ENCODE results near the gene SETD7. TPM values are rescaled to one million over a fixed set of nuclear protein-coding genes. Genes with fewer than 3 reads are reported as not detected.

Gene SETD7
- polyA plus RNA-seq (2013, experiment 1 of 4): 7.3 TPM
- 6.7 TPM for polyA plus RNA-seq (2013, experiment 2 of 4)
- polyA plus RNA-seq (2013, experiment 3 of 4): 5.9 TPM
- polyA plus RNA-seq (2013, experiment 4 of 4): 6.6 TPM

GRCh38 chr4:139556071-139556723 lies at the start of gene SETD7:
Gene SETD7 (minus strand): TSS chr4:139556219. CDS start chr4:139556137, 82 bp downstream.
- Histone ChIP-seq H3K9me3 (ENCODE audit: control insufficient read depth, low read length) (no peaks in the 10 kb centered on the region), H3K4me1 (ENCODE audit: control insufficient read depth, insufficient read depth, low read length) (peaks cover 22% of the 10 kb centered on the region), H3K27me3 (ENCODE audit: control insufficient read depth, insufficient read depth, low read length, poor library complexity, severe bottlenecking) (peaks cover 49% of the 10 kb centered on the region), H3K4me3 (ENCODE audit: insufficient read depth, low read depth, low read length) (peak within 1 kb of the TSS; percentile 55), H3K27ac (ENCODE audit: insufficient read depth, low read depth, low read length, poor library complexity, severe bottlenecking) (peak within 1 kb of the TSS; percentile 21), H3K36me3 (ENCODE audit: control insufficient read depth, insufficient read depth, low read length) (no peaks in the 10 kb centered on the region)
- WGBS, 2 experiments: 0% methylated on average over 61 of the region's 61 CpGs

DNA sequence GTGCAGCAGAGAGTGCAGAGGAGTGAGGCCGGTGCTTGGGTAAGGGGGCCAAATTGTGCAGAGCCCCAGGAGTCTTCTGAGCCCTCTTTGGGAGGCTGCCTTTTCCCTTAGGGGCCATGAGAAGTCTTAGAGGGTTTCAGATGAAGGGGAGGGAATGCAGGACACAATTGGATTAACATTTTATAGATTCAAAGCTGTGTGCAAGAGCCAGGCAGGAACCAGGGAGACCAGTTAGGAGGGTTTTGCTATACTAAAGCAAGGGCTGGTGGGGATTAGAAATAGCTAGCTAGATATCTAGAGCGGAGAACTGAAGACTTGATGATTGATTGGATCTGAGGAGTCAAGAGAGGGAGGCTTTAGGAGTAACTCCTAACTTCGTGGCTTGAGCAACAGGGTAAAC lies 49.5 kb upstream of the SETD7 start:
- H3K27ac ChIP-seq (ENCODE audit: insufficient read depth, low read depth, low read length, poor library complexity, severe bottlenecking): no peak overlapping the region
- WGBS, 2 experiments: 86% methylated on average over 3 of the region's 3 CpGs
- H3K4me3 ChIP-seq (ENCODE audit: insufficient read depth, low read depth, low read length): no peak overlapping the region
- no peaks in the 10 kb centered on the region for H3K36me3 ChIP-seq (ENCODE audit: control insufficient read depth, insufficient read depth, low read length)
- no peaks in the 10 kb centered on the region for H3K27me3 ChIP-seq (ENCODE audit: control insufficient read depth, insufficient read depth, low read length, poor library complexity, severe bottlenecking)
- no peaks in the 10 kb centered on the region for H3K9me3 ChIP-seq (ENCODE audit: control insufficient read depth, low read length)
- H3K4me1 ChIP-seq (ENCODE audit: control insufficient read depth, insufficient read depth, low read length): no peaks in the 10 kb centered on the region

DNA sequence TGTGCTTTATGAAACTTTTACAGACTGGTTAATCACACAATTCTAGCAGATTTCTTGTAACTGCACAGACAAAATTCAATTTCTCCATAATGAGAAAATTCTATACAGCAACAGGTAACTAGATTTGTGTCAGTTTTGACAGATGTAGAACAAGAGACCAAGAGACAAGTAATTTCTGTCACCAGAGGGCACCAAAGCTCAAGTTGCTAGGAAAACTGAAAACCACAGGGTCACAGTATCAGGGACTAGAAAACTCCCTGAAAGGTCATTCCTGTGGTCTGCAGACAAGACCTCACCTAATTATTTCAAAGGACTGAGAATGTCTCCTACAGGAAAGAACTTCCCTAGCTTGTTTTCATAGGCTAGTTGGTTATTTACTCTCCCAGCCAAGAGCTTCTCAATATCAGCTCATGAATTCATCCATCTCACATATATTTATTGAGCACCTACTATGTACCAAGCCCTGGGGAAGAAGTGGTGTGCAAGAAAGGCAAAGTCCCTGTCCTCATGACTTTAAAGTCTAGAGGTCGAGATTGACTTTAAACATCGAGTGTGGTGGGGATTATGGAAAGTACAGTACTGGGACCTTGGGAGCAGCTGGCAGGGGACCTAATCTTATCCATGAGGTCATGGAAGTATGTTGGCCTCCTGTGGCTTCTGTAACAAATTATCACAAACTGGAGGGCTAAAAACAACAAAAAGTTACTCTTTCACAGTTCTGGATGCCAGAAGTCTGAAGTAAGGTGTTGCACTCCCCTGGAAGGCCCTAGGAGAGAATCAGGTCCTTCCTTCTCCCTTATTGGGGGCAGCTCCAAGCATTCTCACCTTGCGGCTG lies 47.8 kb upstream of the SETD7 start:
- Histone ChIP-seq H3K4me1 (ENCODE audit: control insufficient read depth, insufficient read depth, low read length) (no peaks in the 10 kb centered on the region), H3K4me3 (ENCODE audit: insufficient read depth, low read depth, low read length) (no peak overlapping the region), H3K9me3 (ENCODE audit: control insufficient read depth, low read length) (no peaks in the 10 kb centered on the region), H3K27me3 (ENCODE audit: control insufficient read depth, insufficient read depth, low read length, poor library complexity, severe bottlenecking) (no peaks in the 10 kb centered on the region), H3K36me3 (ENCODE audit: control insufficient read depth, insufficient read depth, low read length) (no peaks in the 10 kb centered on the region), H3K27ac (ENCODE audit: insufficient read depth, low read depth, low read length, poor library complexity, severe bottlenecking) (no peak overlapping the region)
- 80 to 83% methylated on average over 3 of the region's 3 CpGs for WGBS, 2 experiments

DNA sequence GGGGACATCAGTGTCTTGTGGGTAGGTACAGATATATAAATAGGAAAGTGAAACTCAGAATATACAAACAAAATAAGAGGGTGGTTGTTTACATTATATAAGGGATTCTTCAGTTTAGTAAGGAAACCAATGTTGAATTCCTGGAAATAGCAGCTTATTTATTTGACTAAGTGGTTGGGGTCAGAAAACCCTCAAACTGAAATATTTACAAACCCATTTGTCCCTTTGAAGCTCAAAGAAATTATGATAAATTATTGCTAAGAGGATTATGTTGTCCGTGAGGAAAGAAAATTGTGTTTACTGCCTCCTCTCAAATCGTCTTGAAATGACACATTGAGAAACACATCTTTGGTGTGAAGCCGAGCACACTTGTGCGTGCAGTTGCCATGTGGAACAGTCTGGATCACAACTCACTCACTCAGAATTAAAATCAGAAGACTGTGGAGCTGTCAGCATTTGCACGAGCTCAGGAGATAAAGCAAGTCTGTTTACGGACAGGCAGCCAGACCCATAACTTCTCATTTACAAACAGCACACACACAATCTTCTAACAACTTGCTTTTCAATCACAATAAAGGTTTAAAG lies 46.8 kb upstream of the SETD7 start:
- Histone ChIP-seq H3K9me3 (ENCODE audit: control insufficient read depth, low read length) (no peaks in the 10 kb centered on the region), H3K4me1 (ENCODE audit: control insufficient read depth, insufficient read depth, low read length) (no peaks in the 10 kb centered on the region), H3K36me3 (ENCODE audit: control insufficient read depth, insufficient read depth, low read length) (no peaks in the 10 kb centered on the region), H3K4me3 (ENCODE audit: insufficient read depth, low read depth, low read length) (no peak overlapping the region), H3K27me3 (ENCODE audit: control insufficient read depth, insufficient read depth, low read length, poor library complexity, severe bottlenecking) (no peaks in the 10 kb centered on the region), H3K27ac (ENCODE audit: insufficient read depth, low read depth, low read length, poor library complexity, severe bottlenecking) (no peak overlapping the region)
- 81 to 86% methylated on average over 6 of the region's 6 CpGs for WGBS, 2 experiments

- no peaks in the 10 kb centered on the region for H3K27me3 ChIP-seq (ENCODE audit: control insufficient read depth, insufficient read depth, low read length, poor library complexity, severe bottlenecking)
- H3K9me3 ChIP-seq (ENCODE audit: control insufficient read depth, low read length): no peaks in the 10 kb centered on the region
- no peak overlapping the region for H3K27ac ChIP-seq (ENCODE audit: insufficient read depth, low read depth, low read length, poor library complexity, severe bottlenecking)
- peaks cover 16% of the 10 kb centered on the region for H3K4me1 ChIP-seq (ENCODE audit: control insufficient read depth, insufficient read depth, low read length)
- H3K4me3 ChIP-seq (ENCODE audit: insufficient read depth, low read depth, low read length): no peak overlapping the region
- no peaks in the 10 kb centered on the region for H3K36me3 ChIP-seq (ENCODE audit: control insufficient read depth, insufficient read depth, low read length)
- 93 to 97% methylated on average over 3 to 4 of the region's 4 CpGs for WGBS, 2 experiments
Observed at GRCh38 chr4:139600662-139601061, 44.6 kb upstream of the SETD7 start.

DNA sequence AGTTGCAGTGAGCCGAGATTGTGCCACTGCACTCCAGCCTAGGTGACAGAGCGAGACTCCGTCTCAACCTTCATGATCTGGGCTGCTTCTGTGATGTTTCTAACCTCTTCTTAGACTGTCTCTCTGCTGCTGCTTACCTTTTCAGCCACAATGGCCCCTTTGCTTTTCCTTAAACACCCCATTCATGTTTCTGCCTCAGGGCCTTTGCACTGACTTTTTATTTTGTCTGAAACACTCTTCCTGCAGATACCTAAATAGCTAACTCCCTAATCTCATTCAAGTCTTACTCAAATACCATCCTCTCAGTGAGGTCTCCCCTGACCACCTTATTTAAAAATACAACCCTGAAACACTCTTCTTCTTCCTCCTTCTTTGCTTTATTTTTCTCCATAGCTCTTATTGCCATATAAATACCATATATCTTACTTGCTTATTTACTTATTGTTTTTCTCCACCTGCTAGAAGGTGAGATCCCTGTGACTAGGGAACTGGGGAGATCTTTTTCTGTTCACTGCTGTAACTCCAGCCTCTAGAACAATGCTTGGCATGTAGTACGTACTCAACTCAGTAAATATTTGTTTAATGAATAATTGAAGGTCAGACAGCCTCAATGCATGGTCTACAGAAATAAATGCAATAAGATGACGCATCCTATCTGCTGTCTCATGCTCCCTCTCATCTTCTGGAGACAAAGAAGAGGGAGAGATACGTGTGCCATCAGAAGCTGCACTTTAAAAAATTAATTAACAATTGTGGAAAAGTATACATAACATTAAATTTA lies 43.8 kb upstream of the SETD7 start:
- no peaks in the 10 kb centered on the region for H3K9me3 ChIP-seq (ENCODE audit: control insufficient read depth, low read length)
- H3K27ac ChIP-seq (ENCODE audit: insufficient read depth, low read depth, low read length, poor library complexity, severe bottlenecking): no peak overlapping the region
- no peaks in the 10 kb centered on the region for H3K36me3 ChIP-seq (ENCODE audit: control insufficient read depth, insufficient read depth, low read length)
- no peaks in the 10 kb centered on the region for H3K27me3 ChIP-seq (ENCODE audit: control insufficient read depth, insufficient read depth, low read length, poor library complexity, severe bottlenecking)
- peaks cover 18% of the 10 kb centered on the region for H3K4me1 ChIP-seq (ENCODE audit: control insufficient read depth, insufficient read depth, low read length)
- H3K4me3 ChIP-seq (ENCODE audit: insufficient read depth, low read depth, low read length): no peak overlapping the region
- WGBS, 2 experiments: 92 to 96% methylated on average over 5 of the region's 6 CpGs

- H3K27ac ChIP-seq (ENCODE audit: insufficient read depth, low read depth, low read length, poor library complexity, severe bottlenecking): no peak overlapping the region
- H3K9me3 ChIP-seq (ENCODE audit: control insufficient read depth, low read length): no peaks in the 10 kb centered on the region
- H3K4me3 ChIP-seq (ENCODE audit: insufficient read depth, low read depth, low read length): no peak overlapping the region
- H3K27me3 ChIP-seq (ENCODE audit: control insufficient read depth, insufficient read depth, low read length, poor library complexity, severe bottlenecking): no peaks in the 10 kb centered on the region
- WGBS, 2 experiments: 84 to 92% methylated on average over 3 of the region's 3 CpGs
- H3K36me3 ChIP-seq (ENCODE audit: control insufficient read depth, insufficient read depth, low read length): no peaks in the 10 kb centered on the region
- H3K4me1 ChIP-seq (ENCODE audit: control insufficient read depth, insufficient read depth, low read length): peaks cover 18% of the 10 kb centered on the region
Observed at GRCh38 chr4:139599076-139599475, 43.1 kb upstream of the SETD7 start.

DNA sequence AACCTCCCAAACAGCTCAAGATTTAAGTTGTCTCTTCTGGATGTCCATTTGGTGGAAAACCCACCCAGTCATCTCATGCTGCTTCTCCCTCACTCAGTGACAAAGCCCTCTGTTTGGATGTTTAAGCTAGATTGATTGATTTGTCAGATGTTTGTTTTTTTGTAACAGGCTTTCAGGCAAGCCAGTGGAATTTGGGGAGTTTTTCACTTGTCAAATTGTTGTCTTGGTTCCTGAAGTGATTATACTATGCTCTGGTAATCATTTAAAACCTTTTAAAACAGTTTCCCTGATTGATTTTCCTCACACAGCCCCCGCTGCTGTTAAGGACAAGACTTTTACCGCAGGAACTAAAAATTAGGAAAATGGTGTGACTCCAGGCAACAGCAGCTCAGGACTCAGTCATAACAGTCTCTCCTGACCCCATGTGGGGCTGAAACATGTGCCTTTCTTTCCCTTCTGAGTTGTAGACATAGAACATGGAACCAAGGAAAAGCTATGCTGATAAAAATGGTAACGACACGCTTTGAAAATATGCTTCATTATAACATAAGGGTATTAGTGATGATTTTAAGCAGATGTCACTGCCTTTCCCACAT lies 40.8 kb upstream of the SETD7 start:
- 79 to 88% methylated on average over 4 of the region's 4 CpGs for WGBS, 2 experiments
- H3K27ac ChIP-seq (ENCODE audit: insufficient read depth, low read depth, low read length, poor library complexity, severe bottlenecking): no peak overlapping the region
- no peaks in the 10 kb centered on the region for H3K36me3 ChIP-seq (ENCODE audit: control insufficient read depth, insufficient read depth, low read length)
- peaks cover 18% of the 10 kb centered on the region for H3K4me1 ChIP-seq (ENCODE audit: control insufficient read depth, insufficient read depth, low read length)
- no peak overlapping the region for H3K4me3 ChIP-seq (ENCODE audit: insufficient read depth, low read depth, low read length)
- no peaks in the 10 kb centered on the region for H3K27me3 ChIP-seq (ENCODE audit: control insufficient read depth, insufficient read depth, low read length, poor library complexity, severe bottlenecking)
- H3K9me3 ChIP-seq (ENCODE audit: control insufficient read depth, low read length): no peaks in the 10 kb centered on the region

- WGBS, 2 experiments: 36 to 48% methylated on average over 3 of the region's 3 CpGs
- Histone ChIP-seq H3K4me3 (ENCODE audit: insufficient read depth, low read depth, low read length) (no peak overlapping the region), H3K4me1 (ENCODE audit: control insufficient read depth, insufficient read depth, low read length) (peaks cover 18% of the 10 kb centered on the region), H3K36me3 (ENCODE audit: control insufficient read depth, insufficient read depth, low read length) (no peaks in the 10 kb centered on the region), H3K27ac (ENCODE audit: insufficient read depth, low read depth, low read length, poor library complexity, severe bottlenecking) (no peak overlapping the region), H3K9me3 (ENCODE audit: control insufficient read depth, low read length) (no peaks in the 10 kb centered on the region), H3K27me3 (ENCODE audit: control insufficient read depth, insufficient read depth, low read length, poor library complexity, severe bottlenecking) (no peaks in the 10 kb centered on the region)
Observed at GRCh38 chr4:139596034-139596683, 40.1 kb upstream of the SETD7 start.

Data from ectodermal cell (in vitro differentiated cells).